Activated CD4-positive, alpha-beta T cell treated with anti-CD3 and anti-CD28 coated beads for 36 hours (primary cell): Measurements from ENCODE around the gene SRSF3. TPM values are rescaled to one million over a fixed set of nuclear protein-coding genes. Genes with fewer than 3 reads are reported as not detected.
"Not testable (repeated sequence)": the region's sequence is repeated elsewhere in the genome, so short reads cannot be mapped to it uniquely, and the experiment has no call there.

Experiments
- ATAC-seq: fragments of 200-7000 bp; cut with Tn5 transposase; one replicate; pipeline ENCODE4 v1.10.0; 2021; ENCODE audit warnings: mild to moderate bottlenecking, moderate library complexity
- CTCF ChIA-PET: fragments of 350-600 bp; sonication (Branson Sonifier 250); formaldehyde crosslinking; loops from one replicate; lab custom pipeline; 2021; ENCODE audit warnings: antibody characterized with exemption; lab: Charles Lee
- POLR2A ChIA-PET: fragments of 350-600 bp; sonication (Branson Sonifier 250); formaldehyde crosslinking; loops from one replicate; lab custom pipeline; 2021; ENCODE audit warnings: antibody characterized with exemption, inconsistent platforms; lab: Charles Lee
- DNase-seq: peaks from one replicate; pipeline ENCODE4 v3.0.0-alpha.2; 2020
- H3K27ac Mint-ChIP-seq: one replicate; pipeline ENCODE4 v1.8.0; 2021; ENCODE audit warnings: mixed read lengths
- H3K27me3 Mint-ChIP-seq: one replicate; pipeline ENCODE4 v1.8.0; 2021; ENCODE audit warnings: mixed read lengths
- H3K36me3 Mint-ChIP-seq: one replicate; pipeline ENCODE4 v1.8.0; 2021; ENCODE audit warnings: low read depth, mixed read lengths
- H3K4me1 Mint-ChIP-seq: one replicate; pipeline ENCODE4 v1.8.0; 2021; ENCODE audit warnings: mixed read lengths
- H3K4me3 Mint-ChIP-seq: one replicate; pipeline ENCODE4 v1.8.0; 2021; ENCODE audit warnings: mild to moderate bottlenecking, moderate library complexity, mixed read lengths
- H3K9me3 Mint-ChIP-seq: one replicate; pipeline ENCODE4 v1.8.0; 2021; ENCODE audit warnings: low read depth, mixed read lengths
- intact Hi-C, 2 experiments: fragments of 100-400 bp; cut with DNase I in 1 of 2; cut with micrococcal nuclease in 1 of 2; formaldehyde crosslinking; loops; one replicate each; pipeline versions ENCODE4 v1.14.2 to v1.15.1; 2022 to 2024; cut with DNase I, micrococcal nuclease
- total RNA-seq, 2 experiments: library from RNA; stranded (reverse); gene quantifications; one replicate each; pipeline ENCODE4 v1.2.3, GENCODE V29; 2021

The SRSF3 gene
- total RNA-seq, 2 experiments from 2014 or later, result 298 to 464 TPM

DNA sequence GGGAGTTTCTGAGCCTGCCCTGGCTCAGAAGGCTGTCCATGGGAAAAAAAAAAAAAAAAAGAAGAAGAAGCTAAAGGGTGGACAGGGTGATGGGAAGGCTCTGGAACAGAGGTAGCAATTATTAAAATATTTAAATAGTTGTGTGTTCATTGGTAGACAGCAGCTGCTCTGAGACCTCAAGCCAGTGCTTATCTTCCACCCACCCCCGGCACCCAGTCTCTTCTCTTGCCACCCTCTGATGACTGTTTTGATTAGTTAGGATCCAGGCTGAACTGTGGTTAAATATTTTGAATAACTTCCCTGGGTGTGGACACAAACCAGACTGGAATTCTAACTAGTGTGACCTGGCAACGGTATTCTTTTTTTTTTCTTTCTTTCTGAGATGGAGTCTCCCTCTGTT lies 16.9 kb upstream of the SRSF3 start:
- intact Hi-C loops, result no loop called here
- H3K36me3 Mint-ChIP-seq, result no peaks in the 10 kb centered on the region
- ATAC-seq (no peak), DNase-seq (no peak)
- H3K9me3 Mint-ChIP-seq, result no peaks in the 10 kb centered on the region
- no peak overlapping the region for H3K4me3 Mint-ChIP-seq
- H3K27me3 Mint-ChIP-seq, result no peaks in the 10 kb centered on the region
- CTCF ChIA-PET, result interaction anchor here (0.6 kb wide), 1 partner anchor 79 kb away, joined by 4 read pairs; no protein-coding TSS in a partner anchor
- H3K27ac Mint-ChIP-seq, result no peak overlapping the region
- POLR2A ChIA-PET, result interaction anchor here (0.6 kb wide), 1 partner anchor 71 kb away, joined by 3 read pairs; no protein-coding TSS in a partner anchor
- peaks cover 6% of the 10 kb centered on the region for H3K4me1 Mint-ChIP-seq

DNA sequence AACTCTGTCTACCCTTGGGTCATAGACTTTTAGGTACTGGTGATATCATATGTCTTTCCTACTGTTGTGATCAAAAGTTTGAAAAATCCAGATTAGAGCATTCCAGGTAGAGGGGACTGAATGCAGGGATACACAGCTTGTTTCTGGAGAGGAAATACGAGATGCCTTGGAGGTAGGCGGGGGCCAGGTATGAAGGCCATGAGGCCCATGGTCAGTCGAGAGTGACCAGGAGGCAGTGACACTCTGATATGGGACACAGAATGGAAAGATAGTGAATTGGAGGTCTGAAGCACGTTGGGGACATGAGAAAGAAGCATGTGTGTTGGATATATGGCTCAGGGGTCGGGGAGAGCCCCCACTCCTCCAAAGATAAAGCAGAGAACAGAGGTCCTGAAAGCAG lies 16.1 kb upstream of the SRSF3 start:
- no peaks in the 10 kb centered on the region for H3K36me3 Mint-ChIP-seq
- ChIA-PET CTCF (no interaction called here), POLR2A (no interaction called here)
- ATAC-seq, result no peak
- H3K27me3 Mint-ChIP-seq, result no peaks in the 10 kb centered on the region
- DNase-seq, result no peak
- peaks cover 6% of the 10 kb centered on the region for H3K4me1 Mint-ChIP-seq
- no peak overlapping the region for H3K4me3 Mint-ChIP-seq
- H3K9me3 Mint-ChIP-seq, result no peaks in the 10 kb centered on the region
- no peak overlapping the region for H3K27ac Mint-ChIP-seq
- intact Hi-C loops, result no loop called here

DNA sequence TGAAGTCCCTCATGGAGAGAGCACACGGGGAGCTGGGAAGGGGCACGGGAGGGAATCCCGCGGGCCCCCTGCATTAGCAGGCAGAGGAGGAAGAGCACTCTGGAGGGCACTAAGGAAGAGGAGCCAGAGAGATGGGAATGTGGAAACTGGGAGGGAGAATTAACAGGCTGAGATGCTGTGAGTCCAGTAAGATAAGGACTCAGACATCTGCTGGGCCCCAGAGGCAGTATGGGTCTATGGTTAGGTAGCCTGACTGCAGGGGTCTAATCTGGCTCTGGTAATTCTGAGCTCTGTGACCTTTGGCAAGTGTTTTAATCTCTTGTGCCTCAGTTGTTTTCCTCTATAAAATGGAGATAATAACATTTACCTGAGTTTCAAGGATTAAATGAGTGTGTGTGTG lies 15.7 kb upstream of the SRSF3 start:
- Mint-ChIP-seq H3K9me3 (no peaks in the 10 kb centered on the region), H3K36me3 (no peaks in the 10 kb centered on the region), H3K27me3 (no peaks in the 10 kb centered on the region), H3K4me1 (peaks cover 6% of the 10 kb centered on the region), H3K27ac (no peak overlapping the region), H3K4me3 (no peak overlapping the region)
- intact Hi-C loops, result no loop called here
- POLR2A ChIA-PET, result no interaction called here
- ATAC-seq (no peak), DNase-seq (no peak)
- CTCF ChIA-PET, result no interaction called here

DNA sequence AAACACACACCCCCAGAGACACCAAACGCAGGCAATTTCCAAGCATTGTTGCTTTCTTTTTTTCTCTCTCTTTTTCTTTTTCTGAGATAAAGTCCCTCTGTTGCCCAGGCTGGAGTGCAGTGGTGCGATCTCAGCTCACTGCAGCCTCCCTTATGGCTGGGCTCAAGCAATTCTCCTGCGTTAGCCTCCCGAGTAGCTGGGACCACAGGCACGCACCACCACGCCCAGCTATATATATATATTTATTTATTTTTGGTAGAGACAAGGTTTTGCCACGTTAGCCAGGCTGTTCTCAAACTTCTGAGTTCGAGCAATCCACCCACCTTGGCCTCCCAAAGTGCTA lies 14.0 kb upstream of the SRSF3 start:
- ATAC-seq, result no peak
- H3K4me1 Mint-ChIP-seq, result peaks cover 6% of the 10 kb centered on the region
- H3K27me3 Mint-ChIP-seq, result no peaks in the 10 kb centered on the region
- ChIA-PET CTCF (interaction anchor here (1.4 to 1.6 kb wide), 2 partner anchors 13 to 59 kb away, joined by 5 to 6 read pairs; no protein-coding TSS in a partner anchor), POLR2A (interaction anchor here (0.6 kb wide), 1 partner anchor 357 kb away, joined by 6 read pairs; no protein-coding TSS in a partner anchor)
- DNase-seq, result no peak
- no peaks in the 10 kb centered on the region for H3K36me3 Mint-ChIP-seq
- H3K27ac Mint-ChIP-seq, result no peak overlapping the region
- no peaks in the 10 kb centered on the region for H3K9me3 Mint-ChIP-seq
- intact Hi-C loops, result no loop called here
- H3K4me3 Mint-ChIP-seq, result no peak overlapping the region

DNA sequence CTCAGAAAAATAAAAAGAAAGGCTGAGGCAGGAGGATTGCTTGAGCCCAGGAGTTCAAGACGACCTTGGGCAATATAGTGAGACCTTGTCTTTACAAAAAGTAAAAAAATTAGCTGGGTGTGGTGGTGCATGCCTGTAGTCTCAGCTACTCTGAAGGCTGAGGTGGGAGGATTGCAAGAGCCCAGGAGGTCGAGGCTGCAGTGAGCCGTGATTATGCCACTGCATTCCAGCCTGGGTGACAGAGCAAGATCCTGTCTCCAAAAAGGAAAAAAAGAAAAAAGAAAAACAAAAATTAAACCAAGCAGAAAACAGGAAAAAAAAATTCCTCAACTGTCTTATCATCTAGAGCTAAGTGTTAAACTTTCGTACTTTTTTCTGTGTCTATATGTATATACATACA lies 12.4 kb upstream of the SRSF3 start:
- intact Hi-C loops, result no loop called here
- DNase-seq (no peak), ATAC-seq (no peak)
- CTCF ChIA-PET, result interaction anchor here (0.6 to 1.2 kb wide), 2 partner anchors 9 to 122 kb away, joined by 3 read pairs; no protein-coding TSS in a partner anchor
- no peak overlapping the region for H3K4me3 Mint-ChIP-seq
- no peaks in the 10 kb centered on the region for H3K36me3 Mint-ChIP-seq
- POLR2A ChIA-PET, result no interaction called here
- no peaks in the 10 kb centered on the region for H3K27me3 Mint-ChIP-seq
- no peak overlapping the region for H3K27ac Mint-ChIP-seq
- H3K9me3 Mint-ChIP-seq, result no peaks in the 10 kb centered on the region
- H3K4me1 Mint-ChIP-seq, result peaks cover 6% of the 10 kb centered on the region

DNA sequence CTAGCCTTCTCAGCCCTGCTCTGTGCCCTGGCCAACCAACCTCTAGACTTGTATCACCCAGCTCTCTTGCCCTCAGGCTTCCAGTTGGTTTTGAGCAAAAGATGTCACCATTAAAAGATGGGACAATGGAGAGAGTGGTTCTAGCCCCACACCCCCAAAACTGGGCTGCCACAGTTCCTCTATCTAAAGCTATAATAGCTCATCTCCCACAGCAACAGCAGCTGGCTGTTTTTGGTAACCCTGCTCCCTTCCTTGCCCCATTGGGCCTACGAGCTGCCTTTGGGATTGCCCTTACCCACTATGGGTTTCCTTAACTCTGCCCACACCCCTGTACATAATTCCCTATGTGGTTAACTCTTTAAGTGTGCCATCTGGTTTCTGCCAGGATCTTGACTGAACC lies 7.6 kb upstream of the SRSF3 start:
- no peak overlapping the region for H3K4me3 Mint-ChIP-seq
- DNase-seq (no peak), ATAC-seq (no peak)
- no peaks in the 10 kb centered on the region for H3K4me1 Mint-ChIP-seq
- H3K9me3 Mint-ChIP-seq, result no peaks in the 10 kb centered on the region
- no peak overlapping the region for H3K27ac Mint-ChIP-seq
- intact Hi-C loops, result no loop called here
- CTCF ChIA-PET, result interaction anchor here (0.5 kb wide), 1 partner anchor 38 kb away, joined by 3 read pairs; no protein-coding TSS in a partner anchor
- no peaks in the 10 kb centered on the region for H3K36me3 Mint-ChIP-seq
- POLR2A ChIA-PET, result no interaction called here
- no peaks in the 10 kb centered on the region for H3K27me3 Mint-ChIP-seq

DNA sequence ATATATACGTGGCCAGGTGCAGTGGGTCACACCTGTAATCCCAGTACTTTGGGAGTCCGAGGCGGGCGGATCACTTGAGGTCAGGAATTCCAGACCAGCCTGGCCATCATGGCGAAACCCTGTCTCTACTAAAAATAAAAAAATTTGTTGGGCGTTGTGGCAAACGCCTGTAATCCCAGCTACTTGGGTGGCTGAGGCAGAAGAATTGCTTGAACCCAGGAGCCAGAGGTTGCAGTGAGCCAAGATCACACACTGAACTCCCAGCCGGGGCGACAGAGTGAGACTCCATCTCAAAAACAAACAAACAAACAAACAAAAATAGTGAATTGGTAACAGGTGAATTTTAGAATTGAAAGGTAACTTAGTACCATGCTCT lies 5.1 kb upstream of the SRSF3 start:
- H3K36me3 Mint-ChIP-seq, H3K27me3 Mint-ChIP-seq, intact Hi-C loops, POLR2A ChIA-PET, H3K4me1 Mint-ChIP-seq, H3K27ac Mint-ChIP-seq, H3K9me3 Mint-ChIP-seq, ATAC-seq, DNase-seq, H3K4me3 Mint-ChIP-seq: not testable (repeated sequence)
- CTCF ChIA-PET, result interaction anchor here (0.9 kb wide), 1 partner anchor 10 kb away, joined by 3 read pairs; no protein-coding TSS in a partner anchor

DNA sequence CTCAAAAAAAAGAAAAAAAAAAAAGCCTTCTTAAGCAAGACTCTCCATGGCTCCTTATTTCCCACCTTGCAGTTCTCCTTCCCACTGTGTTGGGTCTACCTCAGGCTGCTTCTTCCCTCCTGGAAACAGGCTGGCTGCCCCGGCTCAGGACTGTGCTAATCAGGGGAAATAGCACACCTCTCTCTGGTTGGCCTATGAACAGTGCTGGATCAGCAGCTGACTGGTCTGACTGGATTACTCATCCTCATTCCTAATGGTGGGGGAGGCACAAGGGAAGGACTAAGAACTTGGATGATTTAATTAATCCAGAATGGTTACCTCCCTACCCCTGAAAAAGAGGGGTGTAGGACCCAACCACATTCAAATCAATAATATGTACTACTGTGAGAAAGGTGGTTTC lies 3.9 kb upstream of the SRSF3 start:
- DNase-seq, result no peak
- peaks cover 8% of the 10 kb centered on the region for H3K4me1 Mint-ChIP-seq
- ChIA-PET CTCF (interaction anchor here (1.1 to 1.5 kb wide), 2 partner anchors 8 to 25 kb away, joined by 3 read pairs; no protein-coding TSS in a partner anchor), POLR2A (no interaction called here)
- no peak for ATAC-seq
- H3K27me3 Mint-ChIP-seq, result no peaks in the 10 kb centered on the region
- H3K36me3 Mint-ChIP-seq, result peaks cover 12% of the 10 kb centered on the region
- H3K27ac Mint-ChIP-seq, result no peak overlapping the region
- H3K9me3 Mint-ChIP-seq, result no peaks in the 10 kb centered on the region
- no peak overlapping the region for H3K4me3 Mint-ChIP-seq
- intact Hi-C loops, result no loop called here

DNA sequence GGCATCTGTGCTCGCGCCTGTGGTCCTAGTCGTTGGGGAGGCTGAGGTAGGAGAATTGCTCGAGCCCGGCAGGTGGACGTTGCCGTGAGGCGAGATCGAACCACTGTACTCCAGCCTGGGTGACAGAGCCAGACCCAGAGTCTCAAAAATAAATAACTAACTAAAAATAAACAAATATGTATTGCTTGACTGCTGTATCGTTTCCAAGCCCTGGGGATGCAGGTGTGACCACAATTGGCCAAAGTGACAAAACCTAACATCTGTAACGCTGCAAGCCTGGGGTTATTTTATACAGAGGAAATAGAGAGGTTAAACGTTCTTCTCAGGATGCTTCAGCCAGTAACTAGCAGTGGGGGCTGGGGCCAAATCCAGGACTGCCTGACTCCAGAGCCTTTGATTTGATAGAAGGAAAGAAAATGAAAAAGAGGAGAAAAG lies 1.9 kb upstream of the SRSF3 start:
- peaks cover 32% of the 10 kb centered on the region for H3K36me3 Mint-ChIP-seq
- DNase-seq (no peak), ATAC-seq (no peak)
- H3K27ac Mint-ChIP-seq, result peak overlapping the region; percentile 88
- H3K4me1 Mint-ChIP-seq, result peaks cover 8% of the 10 kb centered on the region
- H3K4me3 Mint-ChIP-seq, result peak overlapping the region; percentile 88
- ChIA-PET CTCF (interaction anchor here (1.6 kb wide), 1 partner anchor 12 kb away, joined by 6 read pairs; no protein-coding TSS in a partner anchor), POLR2A (no interaction called here)
- intact Hi-C loops, result no loop called here
- H3K9me3 Mint-ChIP-seq, result no peaks in the 10 kb centered on the region
- H3K27me3 Mint-ChIP-seq, result no peaks in the 10 kb centered on the region

DNA sequence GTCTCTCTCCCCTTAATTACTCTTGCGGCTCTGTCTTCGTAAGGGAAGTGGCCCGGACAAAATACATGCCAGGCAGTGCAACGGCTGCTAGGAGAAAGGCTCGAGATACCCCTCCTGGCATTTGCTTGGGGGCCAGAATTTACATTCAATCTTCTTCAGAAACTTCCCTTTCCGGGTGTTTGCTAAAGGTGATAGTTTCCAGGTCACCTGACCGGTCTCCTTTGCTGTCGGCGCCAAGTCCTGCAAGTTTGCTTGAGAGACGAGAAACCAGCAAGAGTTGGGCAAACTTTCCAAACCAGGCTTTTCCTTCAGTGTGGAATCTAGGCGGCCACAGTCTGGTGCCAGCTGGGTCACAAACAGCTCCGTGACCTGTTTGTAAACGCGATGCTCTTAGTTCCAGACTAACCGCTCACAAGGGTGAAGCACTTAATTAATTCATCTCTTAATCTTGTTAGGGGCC lies 563 bp upstream of the SRSF3 start:
- no peaks in the 10 kb centered on the region for H3K9me3 Mint-ChIP-seq
- DNase-seq (peak; percentile 68), ATAC-seq (peak; percentile 27)
- peak overlapping the region; percentile 99 for H3K27ac Mint-ChIP-seq
- H3K36me3 Mint-ChIP-seq, result peaks cover 45% of the 10 kb centered on the region
- peaks cover 15% of the 10 kb centered on the region for H3K4me1 Mint-ChIP-seq
- no peaks in the 10 kb centered on the region for H3K27me3 Mint-ChIP-seq
- intact Hi-C loops, result loop anchor here (1.0 to 2.0 kb wide), 11 partner anchors 46 to 577 kb away; partner anchors contain the start of genes STK38 (in 2 of the 2), KCTD20 (in 1 of the 2), MAPK13 (in 1 of the 2) and MAPK14 (in 1 of the 2)
- POLR2A ChIA-PET, result interaction anchor here (1.0 to 1.6 kb wide), 3 partner anchors 45 to 171 kb away, joined by 3 to 5 read pairs (median 3); no protein-coding TSS in a partner anchor
- CTCF ChIA-PET, result interaction anchor here (0.8 to 1.6 kb wide), 4 partner anchors 14 to 543 kb away, joined by 3 to 6 read pairs (median 3); no protein-coding TSS in a partner anchor
- peak overlapping the region; percentile 88 for H3K4me3 Mint-ChIP-seq

DNA sequence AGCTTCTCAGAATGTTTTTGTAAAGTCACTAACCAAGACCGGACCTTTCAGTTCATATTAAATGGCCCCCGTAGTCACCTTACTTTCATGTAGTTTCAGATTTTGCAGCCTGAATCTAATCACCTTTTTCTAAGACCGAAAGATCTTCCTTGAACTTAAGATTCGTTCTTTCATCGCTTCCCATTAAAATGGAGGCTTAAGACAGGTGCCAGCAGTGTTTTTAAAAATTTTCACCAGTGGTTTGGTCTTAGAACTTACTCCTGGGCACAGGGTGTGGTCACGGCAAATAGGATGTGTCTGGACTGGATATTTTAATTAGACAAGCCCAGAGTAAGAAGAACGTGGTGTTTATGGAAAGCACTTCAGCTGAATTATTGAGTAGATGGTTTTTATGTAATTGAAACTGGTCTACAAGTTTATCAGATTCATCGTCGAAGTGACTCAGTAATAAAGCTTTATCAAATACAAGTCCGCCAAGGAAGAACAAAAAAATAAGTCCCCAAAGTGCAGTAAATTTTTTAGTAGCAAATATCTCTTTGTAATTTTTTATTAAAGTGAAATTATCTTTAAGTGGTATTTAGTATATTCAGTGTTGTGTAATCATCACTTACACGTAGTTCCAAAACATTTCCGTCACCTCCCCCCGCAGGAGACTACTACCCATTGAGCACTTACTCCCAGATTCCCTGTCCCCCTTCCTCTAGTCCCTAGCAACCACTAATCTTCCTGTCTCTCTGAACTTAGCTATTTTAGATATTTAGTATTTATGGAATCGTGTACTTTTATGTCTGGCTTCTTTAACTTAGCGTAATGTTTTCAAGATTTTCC lies 868 bp downstream of the SRSF3 start:
- no peak for ATAC-seq
- peak; percentile 54 for DNase-seq
- Mint-ChIP-seq H3K4me1 (peaks cover 29% of the 10 kb centered on the region), H3K36me3 (peaks cover 60% of the 10 kb centered on the region), H3K4me3 (peak overlapping the region; percentile 88), H3K27me3 (no peaks in the 10 kb centered on the region), H3K9me3 (no peaks in the 10 kb centered on the region), H3K27ac (peak overlapping the region; percentile 99)
- ChIA-PET POLR2A (interaction anchor here (0.6 to 2.6 kb wide), 8 partner anchors 12 to 295 kb away, joined by 3 to 11 read pairs (median 5); no protein-coding TSS in a partner anchor), CTCF (interaction anchor here (0.7 to 1.9 kb wide), 2 partner anchors 14 to 154 kb away, joined by 3 to 5 read pairs; no protein-coding TSS in a partner anchor)
- intact Hi-C loops, result loop anchor here (1.0 to 5.0 kb wide), 13 partner anchors 48 to 576 kb away; partner anchors contain the start of genes STK38 (in 2 of the 2), KCTD20 (in 1 of the 2), MAPK13 (in 1 of the 2) and MAPK14 (in 1 of the 2)
